HG02642 (cell line): ENCODE results near the gene IKZF1.

Experiments used
- ATAC-seq: cut with Tn5 transposase; IDR thresholded peaks from one replicate; pipeline ENCODE4 v1.9.1; 2021; ENCODE audit warnings: mild to moderate bottlenecking; ENCODE audit not compliant: unreplicated experiment, poor library complexity

IKZF1 gene

GRCh38 chr7:50282813-50283605 lies 21.5 kb upstream of the IKZF1 start:
- ATAC-seq = no peak

GRCh38 chr7:50283731-50284130 lies 20.8 kb upstream of the IKZF1 start:
- ATAC-seq = no peak

GRCh38 chr7:50284296-50284695 lies 20.2 kb upstream of the IKZF1 start:
- no peak for ATAC-seq

- ATAC-seq = no peak
These were observed 19.2 kb upstream of the IKZF1 start for GRCh38 chr7:50285269-50285668.

- no peak for ATAC-seq
These were observed 17.4 kb upstream of the IKZF1 start for GRCh38 chr7:50287129-50287528.

- ATAC-seq = no peak
These were observed 12.3 kb upstream of the IKZF1 start for GRCh38 chr7:50292165-50292757.

- ATAC-seq = no peak
These were observed 11.8 kb upstream of the IKZF1 start for GRCh38 chr7:50292763-50293162.

- ATAC-seq = peak; percentile 60
These were observed 10.9 kb upstream of the IKZF1 start for GRCh38 chr7:50293509-50294179.

- no peak for ATAC-seq
These were observed 9.4 kb upstream of the IKZF1 start for GRCh38 chr7:50295133-50295532.

- ATAC-seq = no peak
These were observed 7.7 kb upstream of the IKZF1 start for GRCh38 chr7:50296799-50297198.

- ATAC-seq = no peak
These were observed 5.5 kb upstream of the IKZF1 start for GRCh38 chr7:50298811-50299562.

- ATAC-seq = no peak
These were observed 4.2 kb upstream of the IKZF1 start for GRCh38 chr7:50300336-50300735.

- ATAC-seq = no peak
These were observed 1.8 kb upstream of the IKZF1 start for GRCh38 chr7:50302486-50303334.

GRCh38 chr7:50303335-50304128 lies 984 bp upstream of the IKZF1 start:
- ATAC-seq = peak; percentile 37

- ATAC-seq = peak; percentile 43
These were observed 531 bp downstream of the IKZF1 start for GRCh38 chr7:50304911-50305582.

- no peak for ATAC-seq
These were observed 1.3 kb downstream of the IKZF1 start for GRCh38 chr7:50305583-50306493.

- ATAC-seq = no peak
These were observed 2.2 kb downstream of the IKZF1 start for GRCh38 chr7:50306494-50307367.
